Astrocyte (in vitro differentiated cells and primary cell): ENCODE data around the gene DIP2C.

Experiments
- EZH2 ChIP-seq: IDR thresholded peaks from 2 replicates; pipeline ENCODE4 v1.6.1; 2012; ENCODE audit warnings: mild to moderate bottlenecking, low read length, inconsistent platforms; ENCODE audit not compliant: insufficient read depth
- TF ChIP-seq, protein P1 (sequence below): IDR thresholded peaks from 2 replicates; pipeline ENCODE4 v1.5.1; 2011; ENCODE audit warnings: low read depth, mild to moderate bottlenecking, inconsistent platforms, low read length, moderate library complexity; ENCODE audit not compliant: insufficient read depth

- TF ChIP-seq, protein P1, sequence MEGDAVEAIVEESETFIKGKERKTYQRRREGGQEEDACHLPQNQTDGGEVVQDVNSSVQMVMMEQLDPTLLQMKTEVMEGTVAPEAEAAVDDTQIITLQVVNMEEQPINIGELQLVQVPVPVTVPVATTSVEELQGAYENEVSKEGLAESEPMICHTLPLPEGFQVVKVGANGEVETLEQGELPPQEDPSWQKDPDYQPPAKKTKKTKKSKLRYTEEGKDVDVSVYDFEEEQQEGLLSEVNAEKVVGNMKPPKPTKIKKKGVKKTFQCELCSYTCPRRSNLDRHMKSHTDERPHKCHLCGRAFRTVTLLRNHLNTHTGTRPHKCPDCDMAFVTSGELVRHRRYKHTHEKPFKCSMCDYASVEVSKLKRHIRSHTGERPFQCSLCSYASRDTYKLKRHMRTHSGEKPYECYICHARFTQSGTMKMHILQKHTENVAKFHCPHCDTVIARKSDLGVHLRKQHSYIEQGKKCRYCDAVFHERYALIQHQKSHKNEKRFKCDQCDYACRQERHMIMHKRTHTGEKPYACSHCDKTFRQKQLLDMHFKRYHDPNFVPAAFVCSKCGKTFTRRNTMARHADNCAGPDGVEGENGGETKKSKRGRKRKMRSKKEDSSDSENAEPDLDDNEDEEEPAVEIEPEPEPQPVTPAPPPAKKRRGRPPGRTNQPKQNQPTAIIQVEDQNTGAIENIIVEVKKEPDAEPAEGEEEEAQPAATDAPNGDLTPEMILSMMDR, result no peak
- no peak for TF ChIP-seq EZH2
Observed at GRCh38 chr10:613271-614138, 76.0 kb downstream of the DIP2C start.
